HG02588 (cell line): Measurements from ENCODE around the gene RALGPS1.

Experiments used
- ATAC-seq: cut with Tn5 transposase; IDR thresholded peaks from one replicate; pipeline ENCODE4 v1.9.1; 2021; ENCODE audit warnings: mild to moderate bottlenecking, moderate library complexity; ENCODE audit not compliant: unreplicated experiment

Gene RALGPS1

GRCh38 chr9:126953041-126953809 is 38.6 kb downstream of the RALGPS1 start:
- ATAC-seq = no peak

GRCh38 chr9:126955811-126956210 is 41.2 kb downstream of the RALGPS1 start:
- ATAC-seq = no peak

GRCh38 chr9:126956917-126957686 is 42.5 kb downstream of the RALGPS1 start:
- no peak for ATAC-seq

GRCh38 chr9:126957687-126958053 is 43.1 kb downstream of the RALGPS1 start:
- no peak for ATAC-seq

GRCh38 chr9:126959336-126959735 is 44.8 kb downstream of the RALGPS1 start:
- no peak for ATAC-seq

- ATAC-seq = no peak
These were observed 45.3 kb downstream of the RALGPS1 start for GRCh38 chr9:126959917-126960316.

GRCh38 chr9:126962336-126962735 is 47.8 kb downstream of the RALGPS1 start:
- no peak for ATAC-seq

GRCh38 chr9:126965077-126965476 is 50.5 kb downstream of the RALGPS1 start:
- ATAC-seq = no peak

- no peak for ATAC-seq
These were observed 51.2 kb downstream of the RALGPS1 start for GRCh38 chr9:126965541-126966428.

GRCh38 chr9:126971261-126971660 is 56.7 kb downstream of the RALGPS1 start:
- no peak for ATAC-seq

GRCh38 chr9:126973651-126974529 is 59.3 kb downstream of the RALGPS1 start:
- no peak for ATAC-seq

GRCh38 chr9:126974594-126974993 is 60.0 kb downstream of the RALGPS1 start:
- ATAC-seq = no peak

GRCh38 chr9:126975327-126976220 is 61.0 kb downstream of the RALGPS1 start:
- no peak for ATAC-seq

GRCh38 chr9:126979461-126979860 is 64.9 kb downstream of the RALGPS1 start:
- no peak for ATAC-seq

- ATAC-seq = no peak
These were observed 65.6 kb downstream of the RALGPS1 start for GRCh38 chr9:126980231-126980630.

GRCh38 chr9:126981218-126981617 is 66.6 kb downstream of the RALGPS1 start:
- no peak for ATAC-seq

- no peak for ATAC-seq
These were observed 67.8 kb downstream of the RALGPS1 start for GRCh38 chr9:126982215-126983002.

GRCh38 chr9:126983767-126984166 is 69.2 kb downstream of the RALGPS1 start:
- no peak for ATAC-seq

- no peak for ATAC-seq
These were observed 70.4 kb downstream of the RALGPS1 start for GRCh38 chr9:126984969-126985368.
